Measurements from ENCODE around the gene MANSC4. TPM values are rescaled to one million over a fixed set of nuclear protein-coding genes. Genes with fewer than 3 reads are reported as not detected.

The MANSC4 gene
- total and polyA plus RNA-seq, 10 of the 15 experiments (the other 5 are each of a cell fraction or from before 2014, with no cell fraction given), result 0.18 to 0.21 (median 0.19) TPM; not detected in 7

GRCh38 chr12:27801630-27802029 is 21.6 kb upstream of the MANSC4 start:
- Histone ChIP-seq H4K20me1 (ENCODE audit: control insufficient read depth, insufficient read depth) (no peaks in the 10 kb centered on the region), H3K4me3 (no peak overlapping the region), H3K27me3 (replicated peaks in 1 of 2; ENCODE audit: control insufficient read depth in 2 of 2, insufficient read depth in 2 of 2, low read length in 1 of 2) (no peaks in the 10 kb centered on the region), H3K79me2 (ENCODE audit: control insufficient read depth, insufficient read depth, low read length) (no peaks in the 10 kb centered on the region), H3K36me3 (ENCODE audit: control insufficient read depth in 2 of 2, insufficient read depth in 2 of 2, low read length in 1 of 2) (peaks cover 0 to 11% of the 10 kb centered on the region in 2 experiments; a peak in 3 of 4 replicates), H3K9ac (ENCODE audit: control insufficient read depth, insufficient read depth, low read length) (no peak overlapping the region), H2AFZ (ENCODE audit: control insufficient read depth, low read depth, low read length) (no peak overlapping the region), H3K4me2 (ENCODE audit: control insufficient read depth, insufficient read depth) (no peak overlapping the region), H3K27ac (ENCODE audit: control insufficient read depth, insufficient read depth) (no peak overlapping the region), H3K9me3 (replicated peaks; ENCODE audit: control insufficient read depth, insufficient read depth, low read length) (no peaks in the 10 kb centered on the region), H3K4me1 (ENCODE audit: control insufficient read depth, insufficient read depth, low read length) (no peaks in the 10 kb centered on the region)
- SMC1A ChIA-PET (ENCODE audit: uncharacterized antibody, unreplicated experiment), result no interaction called here
- TF ChIP-seq RBBP5 (conservative IDR thresholded peaks at IDR 0.05), result no peak
- no peak for ATAC-seq
- POLR2A ChIA-PET, result no interaction called here
- in situ Hi-C loops (cut with MboI), result no loop called here
- intact Hi-C loops (cut with micrococcal nuclease; ENCODE audit: unreplicated experiment), result no loop called here
- 88% methylated on average over 5 of the region's 5 CpGs for WGBS (ENCODE audit: insufficient coverage, insufficient replicate concordance, low lambda C conversion rate, missing lambda C conversion rate)
- FAIRE-seq, result no peak
- RAD21 ChIA-PET (ENCODE audit: unreplicated experiment), result no interaction called here
- BruUV-seq (replicated peaks), result no TSS peak
- DNase-seq (ENCODE audit: low read depth, low spot score), result no peak
- CTCF ChIA-PET, result interaction anchor here (1.5 kb wide), 1 partner anchor 13 kb away, joined by 3 read pairs; no protein-coding TSS in a partner anchor

GRCh38 chr12:27800819-27801218 is 20.8 kb upstream of the MANSC4 start:
- no peak overlapping the region for H3K9ac ChIP-seq (ENCODE audit: control insufficient read depth, insufficient read depth, low read length)
- no peak overlapping the region for H3K4me3 ChIP-seq
- H3K4me1 ChIP-seq (ENCODE audit: control insufficient read depth, insufficient read depth, low read length), result no peaks in the 10 kb centered on the region
- FAIRE-seq (no peak), ATAC-seq (no peak), DNase-seq (ENCODE audit: low read depth, low spot score) (no peak)
- intact Hi-C loops (cut with micrococcal nuclease; ENCODE audit: unreplicated experiment), result no loop called here
- in situ Hi-C loops (cut with MboI), result no loop called here
- no peak overlapping the region for H3K4me2 ChIP-seq (ENCODE audit: control insufficient read depth, insufficient read depth)
- H3K79me2 ChIP-seq (ENCODE audit: control insufficient read depth, insufficient read depth, low read length), result no peaks in the 10 kb centered on the region
- no peaks in the 10 kb centered on the region for H3K9me3 ChIP-seq (replicated peaks; ENCODE audit: control insufficient read depth, insufficient read depth, low read length)
- H3K27ac ChIP-seq (ENCODE audit: control insufficient read depth, insufficient read depth), result no peak overlapping the region
- H3K27me3 ChIP-seq (replicated peaks in 1 of 2; ENCODE audit: control insufficient read depth in 2 of 2, insufficient read depth in 2 of 2, low read length in 1 of 2), result no peaks in the 10 kb centered on the region
- H4K20me1 ChIP-seq (ENCODE audit: control insufficient read depth, insufficient read depth), result no peaks in the 10 kb centered on the region
- CTCF ChIA-PET, result interaction anchor here (2.0 kb wide), 1 partner anchor 20 kb away, joined by 16 read pairs; no protein-coding TSS in a partner anchor
- RAD21 ChIA-PET (ENCODE audit: unreplicated experiment), result no interaction called here
- POLR2A ChIA-PET, result no interaction called here
- SMC1A ChIA-PET (ENCODE audit: uncharacterized antibody, unreplicated experiment), result no interaction called here
- peaks cover 0 to 18% of the 10 kb centered on the region in 2 experiments; a peak in 3 of 4 replicates for H3K36me3 ChIP-seq (ENCODE audit: control insufficient read depth in 2 of 2, insufficient read depth in 2 of 2, low read length in 1 of 2)
- no peak overlapping the region for H2AFZ ChIP-seq (ENCODE audit: control insufficient read depth, low read depth, low read length)
- WGBS (ENCODE audit: insufficient coverage, insufficient replicate concordance, low lambda C conversion rate, missing lambda C conversion rate), result 95% methylated on average over 3 of the region's 3 CpGs
- BruUV-seq (replicated peaks), result no TSS peak
- TF ChIP-seq PRDM15 (CRISPR knock-in tag; IDR thresholded peaks at IDR 0.05) (no peak), CHD1 (IDR thresholded peaks at IDR 0.05; ENCODE audit: low read depth, low read length) (no peak), RFX5 (IDR thresholded peaks at IDR 0.05; ENCODE audit: low read depth, low read length) (no peak), POU2F2 (IDR thresholded peaks at IDR 0.05; ENCODE audit: borderline replicate concordance, low read depth, low read length) (no peak), ASH2L (IDR thresholded peaks at IDR 0.05; ENCODE audit: borderline replicate concordance, low read depth) (no peak), TARDBP (IDR thresholded peaks at IDR 0.05; ENCODE audit: borderline replicate concordance) (no peak), PAX8 (IDR thresholded peaks at IDR 0.05) (no peak), ZNF687 (IDR thresholded peaks at IDR 0.05) (no peak), MYC (IDR thresholded peaks at IDR 0.05; ENCODE audit: insufficient read depth, insufficient read length, insufficient replicate concordance, low read length, severe bottlenecking) (no peak)

All from GM12878 (cell line).